Pancreas (tissue), 10 donors: Measurements from ENCODE around the gene BPIFB3. TPM values are rescaled to one million over a fixed set of nuclear protein-coding genes. Genes with fewer than 3 reads are reported as not detected.
"Not testable (repeated sequence)": the region's sequence is repeated elsewhere in the genome, so short reads cannot be mapped to it uniquely, and the experiment has no call there.

Experiments used
- ATAC-seq, 4 donors: fragments of 200-7000 bp; cut with Tn5 transposase; one replicate each; pipeline versions ENCODE4 v1.8.0 to v1.9.1; 2020; ENCODE audit warnings: mild to moderate bottlenecking in 4 of 4, moderate library complexity in 4 of 4
- DNase-seq, 6 donors: peaks; one replicate each; pipeline ENCODE4 v3.0.0-alpha.2; 2020
- FAIRE-seq: peaks from 2 replicates; lab custom pipeline; 2012; peaks lifted over from hg19 to GRCh38; lab: Jason Lieb, UNC
- H3K27ac ChIP-seq, 4 donors: fragments of 200-600 bp; sonication (generic); 1 replicate in 3 of 4; 2 replicates in 1 of 4; pipeline versions ENCODE4 v1.5.0 to v1.8.0; 2020
- H3K27me3 ChIP-seq, 4 donors: fragments of 200-600 bp; one replicate each; pipeline ENCODE4 v1.8.0; 2021
- H3K36me3 ChIP-seq, 3 donors: fragments of 200-600 bp; sonication (generic) in 1 of 3; one replicate each; pipeline versions ENCODE4 v1.5.0 to v1.8.0; 2020 to 2021
- H3K4me1 ChIP-seq, 3 donors: fragments of 200-600 bp; one replicate each; pipeline ENCODE4 v1.8.0; 2021
- H3K4me3 ChIP-seq, 4 donors: fragments of 200-600 bp; sonication (generic) in 2 of 4; one replicate each; pipeline versions ENCODE4 v1.5.0 to v1.8.0; 2020 to 2021
- H3K9me3 ChIP-seq, 4 donors: fragments of 200-600 bp; one replicate each; pipeline ENCODE4 v1.8.0; 2021
- CTCF ChIP-seq, 4 donors: fragments of 200-600 bp; sonication (generic) in 3 of 4; IDR thresholded peaks; one replicate each; pipeline versions ENCODE4 v1.5.0 to v1.8.0; 2021; ENCODE audit warnings: antibody characterized with exemption in 4 of 4
- WGBS, 2 donors: extraction: QIAGEN DNeasy Blood & Tissue Kit; methylation state at CpG; one replicate each; pipeline ENCODE4 v1.1.7; 2013; 5-methylcytosine and 5-hydroxymethylcytosine counted together
- intact Hi-C, 3 donors: fragments of 100-400 bp; cut with DNase I; formaldehyde crosslinking; loops; one replicate each; pipeline versions ENCODE4 v1.11.1 to v1.14.2; 2022
- polyA plus RNA-seq, 2 donors: library from polyadenylated mRNA; stranded (reverse); fragments of 200-250 nt; gene quantifications; one replicate each; pipeline ENCODE4 v1.2.3, GENCODE V29; 2013
- total RNA-seq, 6 donors: library from RNA; stranded (reverse); fragmentation: NEBNext Ultra II Directional in 4 of 6; extraction: Animal tissue kit (Norgen Biotek cat#: 25700) in 4 of 6; gene quantifications; one replicate each; pipeline versions ENCODE4 v1.2.1 to v1.2.4, GENCODE V29; 2021 to 2023
- donor health status: healthy with polysubstance abuse.
- donor health status: DM: no; HTN: no; CAD: no; lungs with moderate emphysema.
- donor health status: DM: no; HTN: no; CAD: no.
- donor health status: control.
- donor health status: control.
- donor health status: Bipolar disorder and iron deficiency.
- donor health status: DM: yes; HTN: yes; CAD: no.
- donor health status: DM: no; HTN: no; CAD: no.
- donor health status: DM: no; HTN: no; CAD: no.
- donor health status: DM: yes; HTN: yes; CAD: no.

Gene BPIFB3
- total and polyA plus RNA-seq, 8 donors: not detected

GRCh38 chr20:33111306-33111705 is 57.6 kb downstream of the BPIFB3 start:
- no peaks in the 10 kb centered on the region for H3K27me3 ChIP-seq
- ATAC-seq (no peak), DNase-seq (no peak), FAIRE-seq (no peak)
- no peak overlapping the region for H3K27ac ChIP-seq
- intact Hi-C loops: no loop called here
- H3K9me3 ChIP-seq: no peaks in the 10 kb centered on the region
- no peak overlapping the region for H3K4me3 ChIP-seq
- 90 to 95% methylated on average over 5 of the region's 5 CpGs for WGBS, 2 donors
- no peak for TF ChIP-seq CTCF (IDR thresholded peaks at IDR 0.05)
- peaks cover 5 to 9% (median 9%) of the 10 kb centered on the region in 3 donors for H3K4me1 ChIP-seq
- no peaks in the 10 kb centered on the region for H3K36me3 ChIP-seq

GRCh38 chr20:33112547-33113386 is 59.1 kb downstream of the BPIFB3 start:
- Histone ChIP-seq H3K9me3 (no peaks in the 10 kb centered on the region), H3K4me1 (peaks cover 5 to 9% (median 9%) of the 10 kb centered on the region in 3 donors), H3K27ac (peak overlapping the region in 3 of 4 donors; percentile 80 to 89 (median 87)), H3K4me3 (no peak overlapping the region), H3K36me3 (no peaks in the 10 kb centered on the region), H3K27me3 (no peaks in the 10 kb centered on the region)
- TF ChIP-seq CTCF (IDR thresholded peaks at IDR 0.05): no peak
- intact Hi-C loops: no loop called here
- 59 to 61% methylated on average over 7 of the region's 7 CpGs for WGBS, 2 donors
- FAIRE-seq: no peak
- DNase-seq: no peak
- ATAC-seq: peak; percentile 36 to 51 (median 46)

GRCh38 chr20:33113387-33113908 is 59.7 kb downstream of the BPIFB3 start:
- H3K4me3 ChIP-seq: no peak overlapping the region
- H3K4me1 ChIP-seq: peaks cover 5 to 9% (median 9%) of the 10 kb centered on the region in 3 donors
- ATAC-seq (peak; percentile 96 to 99 (median 97)), FAIRE-seq (no peak), DNase-seq (peak; percentile 60 to 90 (median 82))
- no peaks in the 10 kb centered on the region for H3K36me3 ChIP-seq
- peak overlapping the region; percentile 21 to 89 (median 84) for H3K27ac ChIP-seq
- H3K27me3 ChIP-seq: no peaks in the 10 kb centered on the region
- WGBS, 2 donors: 30 to 37% methylated on average over 6 of the region's 6 CpGs
- no peaks in the 10 kb centered on the region for H3K9me3 ChIP-seq
- intact Hi-C loops: no loop called here
- TF ChIP-seq CTCF (IDR thresholded peaks at IDR 0.05): no peak

GRCh38 chr20:33115501-33115900 is 61.8 kb downstream of the BPIFB3 start:
- DNase-seq, H3K27me3 ChIP-seq, H3K9me3 ChIP-seq, FAIRE-seq, H3K4me1 ChIP-seq, intact Hi-C loops, H3K36me3 ChIP-seq, ATAC-seq, H3K4me3 ChIP-seq, H3K27ac ChIP-seq: not testable (repeated sequence)
- 95 to 100% methylated on average over 19 to 33 of the region's 34 CpGs for WGBS, 2 donors

- no peak for FAIRE-seq
- Histone ChIP-seq H3K36me3 (no peaks in the 10 kb centered on the region), H3K27me3 (no peaks in the 10 kb centered on the region), H3K4me1 (peaks cover 0 to 3% (median 2%) of the 10 kb centered on the region in 3 donors), H3K27ac (no peak overlapping the region), H3K4me3 (no peak overlapping the region), H3K9me3 (no peaks in the 10 kb centered on the region)
- intact Hi-C loops: no loop called here
- WGBS, 2 donors: 76 to 79% methylated on average over 3 of the region's 3 CpGs
- DNase-seq: no peak
- no peak for TF ChIP-seq CTCF (IDR thresholded peaks at IDR 0.05)
- no peak for ATAC-seq
These were observed 66.3 kb downstream of the BPIFB3 start for GRCh38 chr20:33119725-33120720.
